Stimulated activated CD4-positive, alpha-beta T cell treated with anti-CD3 and anti-CD28 coated beads, Interleukin-12 subunit alpha, Interleukin-12 subunit beta, amount 100 ng/mL, for 48 hours (primary cell): ENCODE data around the gene DOCK2.
"Not testable (repeated sequence)": the region's sequence is repeated elsewhere in the genome, so short reads cannot be mapped to it uniquely, and the experiment has no call there.

ENCODE experiments used
- DNase-seq, 3 donors: peaks; one replicate each; pipeline ENCODE4 v3.0.0-alpha.2; 2020; ENCODE audit warnings: low read depth in 2 of 3, low spot score in 1 of 3

Gene DOCK2

DNA sequence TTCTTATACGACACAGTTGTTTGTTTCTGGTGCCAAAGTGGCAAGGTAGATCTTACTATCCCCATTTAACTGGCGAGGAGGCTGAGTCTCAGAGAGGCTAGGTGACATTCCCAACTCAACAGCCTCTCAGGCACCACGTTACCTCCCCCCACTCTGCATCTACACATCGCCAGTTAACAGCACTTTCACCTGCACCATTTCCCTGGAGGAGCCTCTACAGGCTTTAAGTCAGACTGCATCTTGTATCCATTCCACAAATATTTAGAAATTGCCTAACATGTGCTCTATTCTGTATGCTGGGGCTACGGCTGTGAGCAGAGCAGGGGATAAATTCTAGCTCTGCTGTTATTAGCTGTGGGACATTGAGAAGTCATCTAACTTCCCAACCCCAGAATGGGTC, 174.6 kb downstream of the DOCK2 start:
- no peak for DNase-seq

DNA sequence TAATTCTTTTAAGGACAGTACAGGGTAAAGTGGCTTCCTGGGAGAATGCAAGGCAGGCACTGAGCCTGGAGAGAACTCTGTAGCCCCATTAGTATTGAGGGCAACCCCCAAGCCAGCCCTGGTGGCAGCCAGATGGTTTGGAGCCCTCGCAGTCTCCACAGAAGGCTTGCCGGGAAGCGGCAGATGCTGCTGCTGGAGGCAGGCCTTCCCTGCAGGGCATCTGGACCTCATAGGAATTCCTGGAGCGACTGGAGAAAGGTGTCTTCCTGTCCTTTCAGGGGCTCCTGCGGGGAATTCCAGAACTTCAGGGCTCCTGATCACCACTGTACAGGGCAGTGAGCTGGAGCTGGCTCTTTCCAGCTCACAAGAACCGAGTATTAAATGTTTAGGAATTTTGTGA, 175.7 kb downstream of the DOCK2 start:
- DNase-seq: no peak

DNA sequence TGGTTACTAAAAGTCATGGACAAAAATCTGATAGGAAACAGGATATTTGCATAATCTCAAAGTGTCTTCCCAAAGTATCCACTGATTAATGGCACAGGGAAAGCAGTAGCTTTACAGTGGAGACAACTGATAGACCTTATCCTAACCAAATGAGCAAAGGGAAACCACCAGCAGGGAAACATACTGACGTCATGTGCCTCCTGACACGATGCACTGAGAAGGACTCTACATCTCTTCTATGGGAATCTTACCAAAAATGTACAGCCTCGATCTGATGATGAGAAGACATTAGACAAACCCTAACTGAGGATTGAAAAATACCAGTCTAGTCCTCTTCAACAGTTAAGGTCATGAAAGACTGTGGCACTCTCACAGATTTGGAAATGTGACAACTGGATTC, 177.0 kb downstream of the DOCK2 start:
- DNase-seq: no peak

DNA sequence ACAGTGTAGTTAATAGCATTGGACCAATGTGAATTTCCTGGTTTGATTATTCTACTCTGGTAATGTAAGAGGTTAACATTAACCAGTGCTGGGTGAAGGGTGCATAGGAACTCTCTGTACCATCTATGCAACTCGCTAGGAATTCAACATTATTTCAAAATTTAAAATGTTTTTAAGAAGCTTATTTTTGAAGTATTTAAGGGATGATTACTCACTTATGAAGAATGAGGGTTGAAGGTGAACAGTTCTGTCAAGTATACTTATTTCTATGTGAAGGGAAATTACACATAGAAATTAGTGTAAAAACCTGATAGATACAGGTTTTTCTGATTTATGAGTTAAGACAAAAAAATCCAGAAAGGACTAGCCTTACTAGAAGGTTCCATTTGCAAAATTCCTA, 177.4 kb downstream of the DOCK2 start:
- no peak for DNase-seq

DNA sequence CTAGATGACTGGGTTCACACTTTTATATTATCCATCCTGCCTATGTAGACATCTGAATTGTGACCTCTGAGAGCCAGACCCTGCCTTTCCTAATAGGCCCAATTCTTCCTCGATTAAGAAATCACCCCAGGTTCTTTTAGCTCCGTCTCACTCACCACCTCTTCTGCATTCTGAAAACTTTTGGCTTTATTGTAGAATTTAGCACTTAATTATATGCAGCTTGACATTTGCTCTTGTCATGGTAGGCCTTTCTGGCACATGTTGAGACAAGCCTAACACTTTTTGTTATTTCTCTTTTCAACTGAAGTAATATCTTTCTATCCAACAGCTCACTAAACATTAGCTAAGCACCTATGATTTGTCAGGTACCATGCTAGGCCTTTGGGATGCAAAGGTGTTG, 180.0 kb downstream of the DOCK2 start:
- no peak for DNase-seq

DNA sequence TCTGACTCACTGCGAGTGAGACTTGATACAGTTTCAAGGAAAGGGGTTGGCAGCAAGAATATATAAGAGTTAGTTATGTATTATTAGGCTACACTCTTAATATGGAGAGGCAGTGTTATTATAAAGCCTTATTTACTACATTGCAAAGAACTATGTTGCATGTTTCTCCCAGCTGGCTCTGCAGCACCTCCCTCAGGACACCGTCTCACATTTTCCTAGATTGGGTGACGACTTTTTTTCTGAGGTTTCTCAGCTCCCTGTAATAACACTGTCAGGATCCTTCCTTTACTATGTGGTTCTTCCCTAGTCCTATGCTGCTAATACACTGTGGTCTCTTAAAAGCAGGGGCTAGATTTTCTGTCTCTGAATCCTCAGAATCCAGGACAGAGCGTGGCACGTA, 189.5 kb downstream of the DOCK2 start:
- DNase-seq: no peak

DNA sequence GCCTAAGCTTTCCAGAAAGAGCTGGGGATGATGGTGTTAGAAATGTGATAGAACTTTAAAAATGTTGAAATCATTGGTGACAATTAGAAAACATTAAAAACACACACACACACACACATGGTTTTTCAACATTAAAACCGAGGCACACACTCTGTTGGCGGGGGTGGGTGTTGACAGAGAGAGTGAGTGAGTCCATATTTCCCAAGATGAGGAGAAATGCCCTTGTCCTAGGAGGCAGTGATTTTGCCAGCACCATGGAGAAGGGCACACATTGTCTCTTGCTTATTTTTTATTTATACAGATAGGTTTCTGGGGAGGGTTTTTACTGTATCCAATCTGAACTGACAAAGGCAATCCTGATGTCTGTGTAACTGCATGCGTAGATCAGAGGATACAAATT, 190.7 kb downstream of the DOCK2 start:
- DNase-seq: no peak

DNA sequence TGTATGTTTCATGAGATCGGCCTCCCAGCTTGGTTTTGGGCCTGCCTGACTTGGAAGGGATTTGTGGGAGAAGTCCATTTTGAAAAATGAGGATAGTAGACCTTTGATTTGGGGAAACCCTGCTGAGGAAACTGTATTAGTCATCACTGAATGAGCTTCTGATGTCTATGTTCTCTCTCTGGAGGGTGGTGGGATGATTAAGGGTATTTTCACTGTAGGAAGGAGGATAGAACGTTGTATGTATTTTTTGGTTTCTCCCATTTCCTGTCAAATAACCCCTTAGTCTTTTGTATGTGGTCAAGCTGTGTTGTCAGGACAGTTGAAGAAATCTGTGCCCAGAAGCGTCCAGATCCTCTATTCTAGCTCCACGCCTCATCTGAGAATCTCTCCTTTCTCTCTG, 191.3 kb downstream of the DOCK2 start:
- no peak for DNase-seq

DNA sequence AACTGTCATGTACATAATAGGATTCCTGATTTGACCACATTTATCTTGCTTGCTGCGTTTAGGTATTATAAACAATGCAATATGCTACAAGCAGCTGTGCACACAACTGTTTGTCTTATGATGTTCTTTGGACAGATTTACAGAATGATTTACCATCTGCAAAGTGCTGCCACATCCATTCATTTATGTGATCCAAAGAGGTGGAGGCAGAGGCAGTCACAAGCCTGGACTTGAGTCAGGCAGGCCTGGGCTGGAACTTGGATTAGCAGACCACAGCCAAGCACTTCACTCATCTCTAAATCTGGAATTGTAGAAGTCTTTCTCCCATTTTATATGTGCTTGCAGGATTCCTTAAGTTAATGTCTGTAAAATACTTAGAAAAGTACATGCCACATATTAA, 194.3 kb downstream of the DOCK2 start:
- DNase-seq: no peak

DNA sequence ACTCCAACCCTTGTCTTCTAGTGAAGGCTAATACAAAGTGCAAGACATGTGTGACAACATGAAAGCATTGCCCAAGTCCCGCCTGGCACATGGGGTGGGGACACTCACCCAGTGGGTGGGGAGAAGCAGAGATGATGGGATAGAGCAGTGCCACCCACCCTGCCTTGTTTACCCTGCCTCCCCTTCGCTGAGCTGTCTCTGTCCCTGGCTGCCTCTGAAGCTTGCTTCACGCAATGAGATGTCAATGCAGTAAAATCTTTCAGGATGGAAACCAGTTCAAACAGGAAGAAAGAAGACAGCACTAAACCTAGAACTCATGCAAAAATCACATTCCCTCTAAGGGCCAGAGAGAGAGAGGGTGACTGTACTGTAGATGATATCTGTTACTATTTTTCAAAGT, 195.2 kb downstream of the DOCK2 start:
- DNase-seq: no peak

DNA sequence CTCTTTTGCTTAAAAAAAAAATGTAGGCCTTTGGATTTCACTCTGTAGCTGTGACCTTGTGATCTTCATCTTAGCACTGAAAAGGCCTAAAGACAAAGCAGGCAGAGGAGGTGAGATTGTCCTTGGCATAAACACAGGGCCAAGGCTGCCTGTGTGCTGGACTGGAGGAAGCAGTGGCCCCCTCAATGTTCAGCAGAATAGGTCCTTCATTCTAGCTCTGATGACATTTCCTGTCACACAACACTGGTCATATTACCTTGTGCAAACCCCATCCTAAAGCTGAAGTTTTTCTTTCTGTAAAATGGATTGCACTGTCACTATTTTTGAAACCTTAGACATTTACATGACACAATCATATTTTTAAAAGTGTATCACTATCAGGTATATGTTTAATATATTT, 195.8 kb downstream of the DOCK2 start:
- DNase-seq: no peak

DNA sequence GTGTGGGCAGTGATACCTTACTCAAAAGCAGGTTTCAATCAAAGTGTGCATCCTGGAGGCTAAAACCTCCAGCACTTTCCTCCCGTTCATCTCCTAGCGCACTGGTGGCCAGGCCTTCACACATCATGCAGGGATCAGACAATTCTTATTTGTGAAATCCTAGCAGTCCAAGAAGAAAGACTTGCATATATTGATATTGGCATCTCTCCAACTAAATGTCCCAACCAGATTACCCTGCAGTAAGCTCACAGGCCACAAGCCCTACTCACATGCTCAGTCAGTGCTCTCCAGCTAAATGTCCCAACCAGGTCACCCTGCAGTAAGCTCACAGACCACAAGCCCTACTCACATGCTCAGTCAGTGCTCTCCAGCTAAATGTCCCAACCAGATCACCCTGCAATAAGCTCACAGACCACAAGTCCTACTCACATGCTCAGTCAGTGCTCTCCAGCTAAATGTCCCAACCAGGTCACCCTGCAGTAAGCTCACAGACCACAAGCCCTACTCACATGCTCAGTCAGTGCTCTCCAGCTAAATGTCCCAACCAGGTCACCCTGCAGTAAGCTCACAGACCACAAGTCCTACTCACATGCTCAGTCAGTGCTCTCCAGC, 196.7 kb downstream of the DOCK2 start:
- not testable (repeated sequence) for DNase-seq

DNA sequence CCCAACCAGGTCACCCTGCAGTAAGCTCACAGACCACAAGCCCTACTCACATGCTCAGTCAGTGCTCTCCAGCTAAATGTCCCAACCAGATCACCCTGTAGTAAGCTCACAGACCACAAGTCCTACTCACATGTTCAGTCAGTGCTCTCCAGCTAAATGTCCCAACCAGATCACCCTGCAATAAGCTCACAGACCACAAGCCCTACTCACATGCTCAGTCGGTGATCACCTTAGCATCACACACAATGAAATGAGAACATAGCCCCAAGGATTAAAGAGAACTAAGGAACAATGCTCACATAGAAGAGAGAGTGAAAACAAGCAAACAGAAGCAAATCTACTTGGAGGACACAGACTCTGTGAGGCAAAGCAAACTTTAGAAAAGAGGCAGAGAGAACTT, 197.5 kb downstream of the DOCK2 start:
- DNase-seq: not testable (repeated sequence)

DNA sequence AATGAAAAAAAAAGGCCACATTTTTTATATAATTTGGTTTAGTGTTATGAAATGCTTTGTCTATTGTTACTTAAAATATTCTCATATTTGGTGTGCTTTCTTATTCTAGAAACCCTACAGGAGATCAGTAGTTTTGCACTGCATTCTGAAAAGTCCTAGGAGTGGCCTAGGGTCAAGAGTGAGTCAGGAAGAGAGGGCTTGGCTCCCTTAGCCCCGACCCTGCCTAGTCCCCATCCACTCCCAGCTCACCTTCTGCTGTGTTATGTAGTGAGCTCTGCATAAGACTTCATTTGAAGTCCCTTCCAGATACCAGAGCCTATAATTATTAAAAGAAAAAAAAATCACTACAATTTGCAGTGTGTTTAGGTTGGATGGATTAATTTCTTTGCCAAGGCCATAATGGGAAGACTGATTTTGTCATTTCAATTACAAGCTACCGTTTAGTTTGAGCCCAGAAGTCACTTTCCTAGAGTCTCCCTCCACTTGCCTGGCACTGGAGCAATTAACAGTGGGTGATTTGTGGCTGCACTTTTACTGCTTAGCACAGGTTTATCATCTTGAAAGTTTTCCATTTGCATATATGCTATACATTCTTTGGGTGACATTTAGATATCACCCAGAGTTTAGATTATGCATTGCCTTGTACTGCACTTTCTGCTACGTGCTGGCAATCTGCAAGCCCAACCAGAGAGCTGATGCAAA, 199.9 kb downstream of the DOCK2 start:
- no peak for DNase-seq

DNA sequence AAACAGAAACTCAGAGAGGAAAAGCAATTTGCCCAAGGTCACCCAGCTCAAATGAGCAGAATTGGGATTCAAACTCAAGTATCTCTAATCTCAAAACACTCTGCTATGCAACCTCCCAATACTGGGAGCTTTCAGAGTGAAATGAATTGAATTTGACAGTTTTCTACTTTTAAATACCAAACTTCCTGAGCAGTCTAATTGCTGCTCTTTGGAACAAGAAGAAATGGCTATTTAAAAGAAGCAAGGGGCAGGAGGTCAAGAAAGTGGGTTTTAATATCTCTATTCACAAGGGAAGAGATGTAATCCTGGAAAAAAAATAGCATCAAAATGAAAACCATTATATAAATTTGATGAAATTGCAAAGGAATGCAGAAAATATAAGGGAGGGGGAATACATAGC, 200.6 kb downstream of the DOCK2 start:
- no peak for DNase-seq

DNA sequence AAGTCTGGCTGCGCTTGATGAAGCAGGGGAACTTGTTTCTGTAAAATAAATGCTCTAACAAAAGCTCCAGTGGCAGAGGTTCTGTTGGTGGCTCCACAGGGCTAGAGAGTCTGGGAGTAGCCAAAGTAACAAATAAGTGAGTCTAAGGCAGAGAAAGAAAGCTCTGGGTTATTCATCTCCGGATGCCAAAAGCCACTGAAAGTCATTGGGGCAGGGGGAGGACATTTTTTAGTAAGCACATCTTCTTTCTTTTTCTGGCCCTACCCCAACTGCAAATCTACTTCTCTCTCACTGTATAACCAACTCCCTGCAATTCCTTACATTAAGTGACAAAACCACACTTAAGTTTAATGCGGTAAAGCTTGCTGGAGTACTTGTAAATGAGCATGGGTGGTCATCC, 201.6 kb downstream of the DOCK2 start:
- no peak for DNase-seq

DNA sequence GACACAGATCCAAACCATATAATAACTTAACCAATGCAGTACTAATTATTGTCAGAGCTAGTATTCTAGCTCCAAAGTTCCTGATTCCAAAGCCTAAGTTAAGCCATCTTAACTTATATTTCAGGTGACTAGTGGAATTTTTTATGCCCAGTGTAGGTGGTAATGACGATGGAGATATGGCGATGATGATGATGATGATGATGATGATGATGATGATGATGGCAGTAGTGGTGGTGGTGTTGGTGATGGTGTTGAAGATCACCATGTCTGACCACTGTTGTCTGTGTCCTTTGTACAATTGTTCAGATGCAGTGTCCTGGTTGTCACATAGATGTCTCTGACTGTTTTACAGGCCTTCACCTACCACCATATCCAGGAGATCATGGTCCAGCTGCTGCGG, 203.3 kb downstream of the DOCK2 start:
- no peak for DNase-seq

DNA sequence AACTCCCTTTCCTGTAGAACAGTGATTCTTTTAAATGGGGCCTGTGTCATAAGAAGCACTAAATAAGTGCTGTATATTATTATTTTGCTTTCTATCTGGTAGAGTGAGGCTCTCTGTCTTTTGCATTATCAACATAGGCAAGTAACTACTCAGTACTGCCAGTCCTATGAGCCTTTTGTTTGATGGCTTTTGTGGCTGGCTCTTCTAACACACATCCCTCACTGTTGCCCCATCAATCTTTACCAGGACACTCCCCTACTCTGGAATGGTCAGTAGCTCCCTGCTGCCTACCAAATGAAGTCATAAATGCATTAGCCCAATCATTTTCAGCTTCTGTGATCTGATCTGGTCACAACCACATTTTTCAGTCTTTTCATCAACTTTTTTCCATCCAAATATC, 205.6 kb downstream of the DOCK2 start:
- DNase-seq: no peak

DNA sequence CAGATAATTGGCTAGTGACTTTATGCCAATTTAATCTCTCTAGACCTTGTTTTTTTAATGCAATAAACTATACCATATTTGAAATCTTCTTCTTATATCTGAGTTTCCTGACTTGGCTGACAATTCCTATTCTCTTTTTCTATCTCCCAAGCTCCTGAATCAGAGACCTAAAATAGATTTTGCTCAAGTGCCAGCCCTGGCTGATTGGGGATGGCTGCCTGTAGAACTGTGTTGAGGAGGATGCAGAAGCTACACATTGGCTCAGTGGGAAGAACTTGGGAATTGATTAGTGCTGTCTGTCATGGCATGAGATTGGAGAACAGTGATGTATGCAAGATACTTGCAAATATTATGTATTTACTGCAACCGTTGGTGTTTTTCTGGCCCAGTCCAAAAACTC, 210.4 kb downstream of the DOCK2 start:
- DNase-seq: no peak

DNA sequence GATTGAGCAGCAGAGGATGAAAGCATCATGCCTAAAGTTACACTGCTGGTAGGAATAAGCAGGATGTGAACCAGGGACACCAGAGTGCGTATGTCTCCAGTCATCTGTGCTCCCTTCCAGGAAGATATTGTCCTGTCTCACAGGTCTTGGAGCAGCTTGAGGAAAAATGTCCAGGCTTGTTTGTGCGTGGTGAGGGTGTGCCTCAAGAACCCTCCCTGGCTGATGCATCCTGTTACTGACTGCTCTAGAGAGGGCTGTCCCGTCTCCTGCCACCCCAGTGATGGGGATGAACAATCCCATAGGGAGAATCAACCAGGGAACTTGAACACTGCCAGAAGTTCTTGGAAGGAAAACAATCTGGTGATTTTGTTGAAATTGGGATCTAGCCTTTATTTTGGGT, 211.2 kb downstream of the DOCK2 start:
- DNase-seq: no peak

DNA sequence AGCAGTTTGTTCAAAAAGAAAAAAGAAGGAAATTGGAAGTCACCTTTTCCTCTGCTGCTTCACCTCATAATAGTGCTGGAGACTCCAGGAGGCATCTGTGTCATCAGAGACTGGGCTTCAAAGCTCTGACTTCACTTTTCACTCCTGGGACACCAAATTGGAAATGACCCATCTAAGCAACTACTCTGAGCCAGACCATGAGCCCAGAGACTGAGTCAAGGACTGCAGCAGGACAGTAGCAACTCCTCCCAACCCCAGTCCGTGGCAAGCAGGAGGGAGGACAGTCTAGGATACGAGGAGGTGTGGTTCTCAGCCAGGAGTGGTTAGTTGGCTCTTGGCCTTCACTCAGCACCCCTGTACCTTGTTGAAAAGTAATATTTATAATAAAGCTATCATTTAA, 211.7 kb downstream of the DOCK2 start:
- DNase-seq: no peak

DNA sequence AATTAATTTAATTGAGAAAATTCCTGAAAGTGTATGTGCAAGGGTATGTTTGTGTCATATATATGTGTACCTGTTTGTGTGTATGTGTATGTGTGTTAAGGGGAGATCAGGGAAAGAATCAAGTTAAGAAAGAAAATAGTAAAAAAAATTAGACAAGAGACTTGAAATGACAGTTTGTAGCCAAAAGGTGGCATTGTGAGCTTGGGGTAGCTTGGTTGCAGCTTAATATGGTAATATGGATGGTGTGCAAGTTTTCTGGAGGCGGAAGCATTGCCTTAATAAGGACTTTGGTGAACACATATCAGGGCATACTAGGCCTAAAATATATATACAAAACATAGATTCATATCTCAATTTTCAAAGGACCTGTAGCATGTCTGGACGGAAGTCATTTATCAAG, 213.3 kb downstream of the DOCK2 start:
- DNase-seq: no peak

DNA sequence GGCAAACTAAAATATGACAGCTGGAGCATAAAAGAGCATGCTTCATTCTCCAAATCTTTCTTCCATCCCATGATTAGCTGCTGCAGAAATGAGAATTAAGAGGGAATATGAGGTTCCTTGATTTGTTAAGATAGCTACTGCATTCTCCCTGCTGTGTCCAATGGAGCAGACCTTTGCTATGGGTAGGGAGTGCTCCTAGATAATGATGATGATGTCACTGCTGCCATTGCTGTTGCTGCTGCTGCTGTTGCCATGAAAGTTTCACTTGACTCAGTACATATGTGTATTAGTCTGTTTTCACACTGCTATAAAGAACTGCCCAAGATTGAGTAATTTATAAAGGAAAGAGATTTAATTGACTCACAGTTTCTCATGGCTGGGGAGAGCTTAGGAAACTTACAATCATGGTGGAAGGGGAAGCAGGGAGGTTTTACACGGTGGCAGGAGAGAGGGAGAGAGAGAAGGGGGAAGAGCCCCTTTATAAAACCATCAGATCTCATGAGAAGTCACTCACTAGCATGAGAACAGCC, 214.3 kb downstream of the DOCK2 start:
- no peak for DNase-seq
